HG03460 (cell line): ENCODE results near the gene GABRD.

Experiments
- ATAC-seq: cut with Tn5 transposase; IDR thresholded peaks from one replicate; pipeline ENCODE4 v1.9.1; 2021; ENCODE audit not compliant: unreplicated experiment

The GABRD gene

GRCh38 chr1:2014741-2015735 lies 4.1 kb upstream of the GABRD start:
- no peak for ATAC-seq

- no peak for ATAC-seq
Observed at GRCh38 chr1:2016123-2016522, 3.0 kb upstream of the GABRD start.

- no peak for ATAC-seq
Observed at GRCh38 chr1:2018217-2019171, 651 bp upstream of the GABRD start.

- no peak for ATAC-seq
Observed at GRCh38 chr1:2019571-2020309, 595 bp downstream of the GABRD start.

GRCh38 chr1:2020310-2020655 lies 1.1 kb downstream of the GABRD start:
- no peak for ATAC-seq

- no peak for ATAC-seq
Observed at GRCh38 chr1:2021550-2021949, 2.4 kb downstream of the GABRD start.

- ATAC-seq: no peak
Observed at GRCh38 chr1:2022063-2022770, 3.1 kb downstream of the GABRD start.

GRCh38 chr1:2023187-2023586 lies 4.0 kb downstream of the GABRD start:
- no peak for ATAC-seq

- no peak for ATAC-seq
Observed at GRCh38 chr1:2024451-2024850, 5.3 kb downstream of the GABRD start.

GRCh38 chr1:2024887-2025286 lies 5.7 kb downstream of the GABRD start:
- ATAC-seq: no peak

- no peak for ATAC-seq
Observed at GRCh38 chr1:2025491-2025981, 6.4 kb downstream of the GABRD start.

GRCh38 chr1:2027961-2028583 lies 8.9 kb downstream of the GABRD start:
- no peak for ATAC-seq

GRCh38 chr1:2028870-2029560 lies 9.9 kb downstream of the GABRD start:
- no peak for ATAC-seq

GRCh38 chr1:2029561-2029960 lies 10.4 kb downstream of the GABRD start:
- no peak for ATAC-seq

GRCh38 chr1:2030076-2030871 lies 11.1 kb downstream of the GABRD start:
- ATAC-seq: no peak

GRCh38 chr1:2031546-2032540 lies 12.7 kb downstream of the GABRD start:
- ATAC-seq: no peak

GRCh38 chr1:2032737-2033136 lies 13.6 kb downstream of the GABRD start:
- ATAC-seq: no peak
